ENCODE data around the gene CD53. TPM values are rescaled to one million over a fixed set of nuclear protein-coding genes. Genes with fewer than 3 reads are reported as not detected.

CD53 gene
- polyA plus RNA-seq, 1 donor from 2014 or later, result not detected

- Histone ChIP-seq H2AFZ (ENCODE audit: low read depth, low read length) (no peak overlapping the region), H3K27me3 (ENCODE audit: insufficient read depth, low read depth, low read length) (no peaks in the 10 kb centered on the region), H3K9me3 (ENCODE audit: low read length) (no peaks in the 10 kb centered on the region), H4K20me1 (ENCODE audit: insufficient read depth) (no peaks in the 10 kb centered on the region), H3K79me2 (replicated peaks; ENCODE audit: insufficient read depth, low read length) (no peaks in the 10 kb centered on the region), H3K9ac (ENCODE audit: low read length) (no peak overlapping the region), H3K9me2 (ENCODE audit: insufficient read depth, low read length) (no peaks in the 10 kb centered on the region), H3F3A (ENCODE audit: insufficient read depth, low read length, poor library complexity, severe bottlenecking) (no peaks in the 10 kb centered on the region), H3K27ac (ENCODE audit: low read length) (no peak overlapping the region), H3K4me2 (ENCODE audit: low read length) (no peak overlapping the region), H3K36me3 (ENCODE audit: insufficient read depth, low read length) (no peaks in the 10 kb centered on the region), H3K4me3 (ENCODE audit: low read length) (no peak overlapping the region)
- TF ChIP-seq EZH2 (IDR thresholded peaks at IDR 0.05; ENCODE audit: borderline replicate concordance, insufficient read depth, low read length, poor library complexity, severe bottlenecking) (no peak), RAD21 (conservative IDR thresholded peaks at IDR 0.05) (no peak), POLR2AphosphoS5 (IDR thresholded peaks at IDR 0.05) (no peak), CTCF (IDR thresholded peaks at IDR 0.05; ENCODE audit: poor library complexity, severe bottlenecking) (no peak), REST (IDR thresholded peaks at IDR 0.05; ENCODE audit: borderline replicate concordance) (no peak), TAF1 (IDR thresholded peaks at IDR 0.05; ENCODE audit: low read depth) (no peak), EP300 (conservative IDR thresholded peaks at IDR 0.05; ENCODE audit: poor library complexity, severe bottlenecking) (no peak), SMC3 (conservative IDR thresholded peaks at IDR 0.05; ENCODE audit: poor library complexity) (no peak), MXI1 (conservative IDR thresholded peaks at IDR 0.05; ENCODE audit: poor library complexity, severe bottlenecking) (no peak)
Observed at GRCh38 chr1:110853135-110853534, 19.8 kb upstream of the CD53 start.

GRCh38 chr1:110856410-110856809, 16.5 kb upstream of the CD53 start:
- no peak for TF ChIP-seq EP300 (conservative IDR thresholded peaks at IDR 0.05; ENCODE audit: poor library complexity, severe bottlenecking)
- no peak for TF ChIP-seq RAD21 (conservative IDR thresholded peaks at IDR 0.05)
- TF ChIP-seq REST (IDR thresholded peaks at IDR 0.05; ENCODE audit: borderline replicate concordance), result no peak
- no peak for TF ChIP-seq EZH2 (IDR thresholded peaks at IDR 0.05; ENCODE audit: borderline replicate concordance, insufficient read depth, low read length, poor library complexity, severe bottlenecking)
- TF ChIP-seq MXI1 (conservative IDR thresholded peaks at IDR 0.05; ENCODE audit: poor library complexity, severe bottlenecking), result no peak
- TF ChIP-seq TAF1 (IDR thresholded peaks at IDR 0.05; ENCODE audit: low read depth), result no peak
- no peak for TF ChIP-seq CTCF (IDR thresholded peaks at IDR 0.05; ENCODE audit: poor library complexity, severe bottlenecking)
- no peak for TF ChIP-seq POLR2AphosphoS5 (IDR thresholded peaks at IDR 0.05)
- Histone ChIP-seq H3K27me3 (ENCODE audit: insufficient read depth, low read depth, low read length) (no peaks in the 10 kb centered on the region), H3K4me2 (ENCODE audit: low read length) (no peak overlapping the region), H3K79me2 (replicated peaks; ENCODE audit: insufficient read depth, low read length) (no peaks in the 10 kb centered on the region), H3F3A (ENCODE audit: insufficient read depth, low read length, poor library complexity, severe bottlenecking) (no peaks in the 10 kb centered on the region), H2AFZ (ENCODE audit: low read depth, low read length) (no peak overlapping the region), H3K36me3 (ENCODE audit: insufficient read depth, low read length) (no peaks in the 10 kb centered on the region), H3K9me2 (ENCODE audit: insufficient read depth, low read length) (no peaks in the 10 kb centered on the region), H3K9me3 (ENCODE audit: low read length) (no peaks in the 10 kb centered on the region), H3K27ac (ENCODE audit: low read length) (no peak overlapping the region), H3K4me3 (ENCODE audit: low read length) (no peak overlapping the region), H4K20me1 (ENCODE audit: insufficient read depth) (no peaks in the 10 kb centered on the region), H3K9ac (ENCODE audit: low read length) (no peak overlapping the region)

Measured in neural cell (in vitro differentiated cells).